ENCODE measurements around the gene DHX57.
A peak's percentile ranks its signal among the peaks of the same experiment; 100 is the strongest.

The DHX57 gene

GRCh38 chr2:38754506-38754905, 121.2 kb downstream of the DHX57 start:
- FAIRE-seq (no peak), DNase-seq (ENCODE audit: insufficient read length, low spot score) (no peak)

GRCh38 chr2:38754049-38754448, 121.7 kb downstream of the DHX57 start:
- DNase-seq (ENCODE audit: insufficient read length, low spot score) (no peak), FAIRE-seq (no peak)
- TF ChIP-seq CTCF (IDR thresholded peaks at IDR 0.05; ENCODE audit: insufficient read depth, missing control alignments): no peak

More at GRCh38 chr2:38754506-38754905, 121.2 kb downstream of the DHX57 start:
- no peak for TF ChIP-seq CTCF (IDR thresholded peaks at IDR 0.05; ENCODE audit: insufficient read depth, missing control alignments)

GRCh38 chr2:38751596-38752410, 123.9 kb downstream of the DHX57 start:
- no peak for FAIRE-seq
- DNase-seq (ENCODE audit: insufficient read length, low spot score): no peak

GRCh38 chr2:38750891-38751595, 124.7 kb downstream of the DHX57 start, which contains the start of gene SRSF7:
Gene SRSF7, minus strand, starts transcription at chr2:38751361. Its CDS starts 105 bp downstream, at chr2:38751256.
- DNase-seq (ENCODE audit: insufficient read length, low spot score): peak; percentile 83
- FAIRE-seq: no peak
- no peak for TF ChIP-seq CTCF (IDR thresholded peaks at IDR 0.05; ENCODE audit: insufficient read depth, missing control alignments)

More at GRCh38 chr2:38751596-38752410, 123.9 kb downstream of the DHX57 start:
- no peak for TF ChIP-seq CTCF (IDR thresholded peaks at IDR 0.05; ENCODE audit: insufficient read depth, missing control alignments)

- TF ChIP-seq CTCF (IDR thresholded peaks at IDR 0.05; ENCODE audit: insufficient read depth, missing control alignments): no peak
- DNase-seq (ENCODE audit: insufficient read length, low spot score) (no peak), FAIRE-seq (no peak)
Measured at GRCh38 chr2:38750011-38750890, 125.5 kb downstream of the DHX57 start.

GRCh38 chr2:38748943-38749804, 126.6 kb downstream of the DHX57 start:
- TF ChIP-seq CTCF (IDR thresholded peaks at IDR 0.05; ENCODE audit: insufficient read depth, missing control alignments): no peak
- FAIRE-seq: no peak
- DNase-seq (ENCODE audit: insufficient read length, low spot score): no peak

Data from D721Med (cell line).